SK-N-SH treated with all-trans-retinoic acid at 6 μM for 48 hours (cell line): ENCODE data around the gene EXOC4.

Experiments
- ATAC-seq: fragments of 200-7000 bp; cut with Tn5 transposase; 3 replicates; pipeline ENCODE4 v1.9.1; 2020; ENCODE audit warnings: mild to moderate bottlenecking, moderate library complexity
- BACH2 ChIP-seq: fragments of 250-450 bp; sonication (Bioruptor Pico); IDR thresholded peaks from 2 replicates; pipeline ENCODE4 v1.9.0; 2021; ENCODE audit warnings: mild to moderate bottlenecking, borderline replicate concordance
- CREB5 ChIP-seq: fragments of 250-450 bp; sonication (Bioruptor Pico); IDR thresholded peaks from 2 replicates; pipeline ENCODE4 v1.5.1; 2020; ENCODE audit warnings: low read depth, mild to moderate bottlenecking, moderate library complexity
- CSDC2 ChIP-seq: fragments of 250-450 bp; sonication (Bioruptor Pico); IDR thresholded peaks from 2 replicates; pipeline ENCODE4 v1.5.0; 2020; ENCODE audit warnings: mild to moderate bottlenecking, moderate library complexity
- CSRNP3 ChIP-seq: fragments of 250-450 bp; sonication (Bioruptor Pico); IDR thresholded peaks from 2 replicates; pipeline ENCODE4 v1.5.1; 2021; ENCODE audit warnings: mild to moderate bottlenecking, moderate library complexity
- GLIS3 ChIP-seq: fragments of 250-450 bp; sonication (Bioruptor Pico); IDR thresholded peaks from 2 replicates; pipeline ENCODE4 v1.5.0; 2020; ENCODE audit warnings: mild to moderate bottlenecking, moderate library complexity
- ISL1 ChIP-seq: fragments of 250-450 bp; sonication (Bioruptor Pico); IDR thresholded peaks from 2 replicates; pipeline ENCODE4 v2.1.2; 2022; ENCODE audit warnings: mild to moderate bottlenecking, moderate library complexity
- PATZ1 ChIP-seq: fragments of 250-450 bp; sonication (Bioruptor Pico); IDR thresholded peaks from 2 replicates; pipeline ENCODE4 v1.8.0; 2020; ENCODE audit warnings: mild to moderate bottlenecking, moderate library complexity, borderline replicate concordance
- POU6F1 ChIP-seq: fragments of 250-450 bp; sonication (Bioruptor Pico); IDR thresholded peaks from 2 replicates; pipeline ENCODE4 v1.8.0; 2021; ENCODE audit warnings: low read depth, mild to moderate bottlenecking, moderate library complexity, borderline replicate concordance
- PPARA ChIP-seq: fragments of 250-450 bp; sonication (Bioruptor Pico); IDR thresholded peaks from 2 replicates; pipeline ENCODE4 v1.5.0; 2020; ENCODE audit warnings: mild to moderate bottlenecking, borderline replicate concordance
- RARB ChIP-seq: fragments of 250-450 bp; sonication (Bioruptor Pico); IDR thresholded peaks from 2 replicates; pipeline ENCODE4 v1.8.0; 2021; ENCODE audit warnings: mild to moderate bottlenecking, moderate library complexity
- SNAI2 ChIP-seq: fragments of 250-450 bp; sonication (Bioruptor Pico); IDR thresholded peaks from 2 replicates; pipeline ENCODE4 v1.5.0; 2020; ENCODE audit warnings: mild to moderate bottlenecking, moderate library complexity
- TCF4 ChIP-seq: fragments of 250-450 bp; sonication (Bioruptor Pico); IDR thresholded peaks from 2 replicates; pipeline ENCODE4 v1.8.0; 2021; ENCODE audit warnings: mild to moderate bottlenecking, moderate library complexity, borderline replicate concordance
- ZC3H10 ChIP-seq: fragments of 250-450 bp; sonication (Bioruptor Pico); IDR thresholded peaks from 2 replicates; pipeline ENCODE4 v1.5.1; 2021; ENCODE audit warnings: mild to moderate bottlenecking, moderate library complexity
- ZFP3 ChIP-seq: fragments of 250-450 bp; sonication (Bioruptor Pico); IDR thresholded peaks from 2 replicates; pipeline ENCODE4 v1.5.0; 2020; ENCODE audit warnings: mild to moderate bottlenecking, moderate library complexity
- ZNF8 ChIP-seq: fragments of 450-650 bp; formaldehyde crosslinking; IDR thresholded peaks from 2 replicates; pipeline ENCODE4 v1.5.0; 2020; ENCODE audit warnings: mild to moderate bottlenecking, moderate library complexity

The EXOC4 gene

GRCh38 chr7:133344275-133344674 lies 91.4 kb downstream of the EXOC4 start (continued):
- TF ChIP-seq POU6F1 (no peak), CREB5 (CRISPR knock-in tag) (no peak), PPARA (CRISPR knock-in tag) (no peak), SNAI2 (no peak)

GRCh38 chr7:133345690-133346421 lies 93.0 kb downstream of the EXOC4 start:
- no peak for TF ChIP-seq GLIS3 (CRISPR knock-in tag)
- no peak for TF ChIP-seq ZFP3 (CRISPR knock-in tag)
- TF ChIP-seq CSRNP3 (CRISPR knock-in tag): no peak
- no peak for TF ChIP-seq RARB (CRISPR knock-in tag)
- no peak for TF ChIP-seq BACH2 (CRISPR knock-in tag)
- no peak for TF ChIP-seq ISL1 (CRISPR knock-in tag)
- TF ChIP-seq PATZ1: no peak
- no peak for TF ChIP-seq PPARA (CRISPR knock-in tag)
- no peak for TF ChIP-seq TCF4 (CRISPR knock-in tag)
- no peak for ATAC-seq

GRCh38 chr7:133348250-133348649 lies 95.4 kb downstream of the EXOC4 start:
- ATAC-seq: no peak
- 0 out of 2 replicates have a peak, but pooled peaks have one; percentile 10 for TF ChIP-seq ISL1 (CRISPR knock-in tag)
- TF ChIP-seq TCF4 (CRISPR knock-in tag): no peak
- TF ChIP-seq, all 23 proteins: peak for 1

- no peak for TF ChIP-seq PPARA (CRISPR knock-in tag)
- no peak for TF ChIP-seq CREB5 (CRISPR knock-in tag)
- TF ChIP-seq BACH2 (CRISPR knock-in tag): no peak
- no peak for TF ChIP-seq CSDC2 (CRISPR knock-in tag)
- TF ChIP-seq ZFP3 (CRISPR knock-in tag): no peak
- no peak for TF ChIP-seq SNAI2
- TF ChIP-seq CSRNP3 (CRISPR knock-in tag): no peak
- no peak for TF ChIP-seq ZC3H10 (CRISPR knock-in tag)
- no peak for TF ChIP-seq ZNF8 (CRISPR knock-in tag)
- no peak for TF ChIP-seq PATZ1
- ATAC-seq: no peak
These were observed 96.2 kb downstream of the EXOC4 start for GRCh38 chr7:133349101-133349500.
